Activated CD8-positive, alpha-beta T cell treated with anti-CD3 and anti-CD28 coated beads for 36 hours (primary cell): ENCODE results near the gene PLA1A. TPM values are rescaled to one million over a fixed set of nuclear protein-coding genes. Genes with fewer than 3 reads are reported as not detected.

Experiments used
- ATAC-seq: fragments of 200-7000 bp; cut with Tn5 transposase; one replicate; pipeline ENCODE4 v1.10.0; 2021; ENCODE audit warnings: mild to moderate bottlenecking, moderate library complexity
- CTCF ChIA-PET: fragments of 350-600 bp; sonication (Branson Sonifier 250); formaldehyde crosslinking; loops from one replicate; lab custom pipeline; 2021; ENCODE audit warnings: antibody characterized with exemption; lab: Charles Lee
- POLR2A ChIA-PET: fragments of 350-600 bp; sonication (Branson Sonifier 250); formaldehyde crosslinking; loops from one replicate; lab custom pipeline; 2021; ENCODE audit warnings: antibody characterized with exemption; lab: Charles Lee
- DNase-seq: peaks from one replicate; pipeline ENCODE4 v3.0.0-alpha.2; 2020
- H3K27ac Mint-ChIP-seq: one replicate; pipeline ENCODE4 v1.8.0; 2021; ENCODE audit warnings: mild to moderate bottlenecking, mixed read lengths
- H3K27me3 Mint-ChIP-seq: one replicate; pipeline ENCODE4 v1.8.0; 2021; ENCODE audit warnings: mixed read lengths
- H3K36me3 Mint-ChIP-seq: one replicate; pipeline ENCODE4 v1.8.0; 2021; ENCODE audit warnings: low read depth, mixed read lengths
- H3K4me1 Mint-ChIP-seq: one replicate; pipeline ENCODE4 v1.8.0; 2021; ENCODE audit warnings: low read depth, mixed read lengths
- H3K4me3 Mint-ChIP-seq: one replicate; pipeline ENCODE4 v1.8.0; 2021; ENCODE audit warnings: mild to moderate bottlenecking, moderate library complexity, mixed read lengths
- H3K9me3 Mint-ChIP-seq: one replicate; pipeline ENCODE4 v1.8.0; 2021; ENCODE audit warnings: mixed read lengths
- intact Hi-C: fragments of 100-400 bp; cut with micrococcal nuclease; formaldehyde crosslinking; loops from one replicate; pipeline ENCODE4 v1.10.0; 2022
- total RNA-seq, 2 experiments: library from RNA; stranded (reverse); gene quantifications; one replicate each; pipeline ENCODE4 v1.2.3, GENCODE V29; 2021
- TF ChIP-seq, protein P1 (sequence below): fragments of 200-600 bp; IDR thresholded peaks from one replicate; pipeline ENCODE4 v1.8.0; 2022; ENCODE audit warnings: antibody characterized with exemption, mild to moderate bottlenecking

Gene PLA1A
- total RNA-seq, 2 experiments from 2014 or later = not detected

DNA sequence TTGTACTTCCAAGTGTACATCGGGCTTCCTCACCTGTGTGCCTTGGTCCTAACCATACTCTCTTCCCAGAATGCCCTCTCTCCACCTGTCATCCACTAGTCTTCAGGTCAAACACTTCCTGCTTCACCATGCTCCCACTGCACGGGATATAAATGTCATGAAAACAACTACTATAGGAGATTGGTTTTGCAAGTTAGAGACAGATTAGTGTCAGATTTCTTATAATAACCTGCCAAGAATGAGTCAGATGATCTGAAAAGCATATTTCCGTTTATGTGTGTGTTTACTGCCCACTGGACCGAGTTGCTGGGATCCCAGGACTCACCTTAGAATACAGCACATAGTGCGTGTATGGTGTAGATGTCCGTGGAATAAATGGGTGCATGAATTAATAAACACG, 21.4 kb downstream of the PLA1A start:
- Mint-ChIP-seq H3K4me1 (no peaks in the 10 kb centered on the region), H3K36me3 (no peaks in the 10 kb centered on the region), H3K27me3 (peaks cover 4% of the 10 kb centered on the region), H3K9me3 (no peaks in the 10 kb centered on the region), H3K4me3 (no peak overlapping the region), H3K27ac (no peak overlapping the region)
- ChIA-PET CTCF (no interaction called here), POLR2A (no interaction called here)
- no peak for ATAC-seq
- no peak for DNase-seq
- intact Hi-C loops = no loop called here
- TF ChIP-seq, protein P1, sequence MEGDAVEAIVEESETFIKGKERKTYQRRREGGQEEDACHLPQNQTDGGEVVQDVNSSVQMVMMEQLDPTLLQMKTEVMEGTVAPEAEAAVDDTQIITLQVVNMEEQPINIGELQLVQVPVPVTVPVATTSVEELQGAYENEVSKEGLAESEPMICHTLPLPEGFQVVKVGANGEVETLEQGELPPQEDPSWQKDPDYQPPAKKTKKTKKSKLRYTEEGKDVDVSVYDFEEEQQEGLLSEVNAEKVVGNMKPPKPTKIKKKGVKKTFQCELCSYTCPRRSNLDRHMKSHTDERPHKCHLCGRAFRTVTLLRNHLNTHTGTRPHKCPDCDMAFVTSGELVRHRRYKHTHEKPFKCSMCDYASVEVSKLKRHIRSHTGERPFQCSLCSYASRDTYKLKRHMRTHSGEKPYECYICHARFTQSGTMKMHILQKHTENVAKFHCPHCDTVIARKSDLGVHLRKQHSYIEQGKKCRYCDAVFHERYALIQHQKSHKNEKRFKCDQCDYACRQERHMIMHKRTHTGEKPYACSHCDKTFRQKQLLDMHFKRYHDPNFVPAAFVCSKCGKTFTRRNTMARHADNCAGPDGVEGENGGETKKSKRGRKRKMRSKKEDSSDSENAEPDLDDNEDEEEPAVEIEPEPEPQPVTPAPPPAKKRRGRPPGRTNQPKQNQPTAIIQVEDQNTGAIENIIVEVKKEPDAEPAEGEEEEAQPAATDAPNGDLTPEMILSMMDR = no peak

DNA sequence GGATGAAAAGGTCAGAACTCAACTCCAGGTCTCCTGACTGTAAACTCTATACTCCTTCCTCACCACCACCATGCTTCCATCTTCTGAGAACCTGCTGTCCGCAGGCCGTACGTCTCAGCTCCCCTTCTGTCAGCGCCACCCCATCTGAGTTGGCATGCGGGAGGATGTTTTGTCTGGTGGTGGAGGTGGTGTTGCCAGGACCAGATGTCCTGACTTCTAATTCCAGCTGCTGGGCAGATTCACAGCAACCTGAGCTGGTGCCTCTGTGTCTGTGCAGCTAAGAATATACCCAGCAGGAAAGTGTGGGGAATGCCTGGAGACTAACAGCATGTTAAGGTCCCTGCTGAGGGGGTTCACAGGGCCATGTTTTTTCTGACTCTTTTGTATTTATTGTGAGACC, 23.2 kb downstream of the PLA1A start:
- POLR2A ChIA-PET = interaction anchor here (0.6 kb wide), 1 partner anchor 302 kb away, joined by 5 read pairs; no protein-coding TSS in a partner anchor
- CTCF ChIA-PET = interaction anchor here (1.3 kb wide), 1 partner anchor 69 kb away, joined by 3 read pairs; no protein-coding TSS in a partner anchor
- intact Hi-C loops = no loop called here
- ATAC-seq (no peak), DNase-seq (no peak)
- peaks cover 6% of the 10 kb centered on the region for H3K27me3 Mint-ChIP-seq
- H3K4me1 Mint-ChIP-seq = no peaks in the 10 kb centered on the region
- no peak overlapping the region for H3K4me3 Mint-ChIP-seq
- no peak overlapping the region for H3K27ac Mint-ChIP-seq
- no peaks in the 10 kb centered on the region for H3K9me3 Mint-ChIP-seq
- TF ChIP-seq, protein P1 = no peak
- no peaks in the 10 kb centered on the region for H3K36me3 Mint-ChIP-seq

DNA sequence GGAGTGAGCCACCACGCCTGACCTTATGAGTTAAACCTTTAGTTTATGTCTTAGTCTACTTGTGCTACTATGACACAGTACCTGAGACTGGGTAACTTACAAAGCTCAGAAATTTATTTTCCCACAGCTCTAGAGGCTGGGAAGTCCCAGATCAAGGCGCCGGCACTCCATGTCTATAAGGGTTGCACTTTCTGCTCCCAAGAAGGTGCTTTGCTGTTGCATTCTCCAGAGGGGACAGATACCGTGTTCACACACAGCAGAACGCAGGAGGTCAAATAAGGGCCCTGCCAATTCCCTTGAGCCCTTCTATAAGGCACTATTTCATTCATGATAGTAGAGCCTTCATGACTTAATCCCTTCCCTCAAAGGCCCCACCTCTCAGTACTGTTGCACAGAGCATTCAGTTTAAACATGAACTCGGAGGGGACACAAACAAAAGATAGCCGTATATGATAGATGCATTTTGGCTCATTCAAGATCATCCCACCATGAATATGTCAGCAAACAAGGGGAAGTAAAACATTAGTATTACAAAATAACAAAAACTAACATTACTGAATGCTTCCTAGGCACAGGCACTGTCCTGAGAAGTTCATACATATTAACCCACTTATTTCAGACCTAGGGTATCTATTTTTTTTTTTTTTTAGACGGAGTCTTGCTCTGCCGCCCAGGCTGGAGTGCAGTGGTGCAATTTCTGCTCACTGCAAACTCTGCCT, 26.5 kb downstream of the PLA1A start:
- no peak overlapping the region for H3K27ac Mint-ChIP-seq
- no peak overlapping the region for H3K4me3 Mint-ChIP-seq
- CTCF ChIA-PET = no interaction called here
- ATAC-seq (no peak), DNase-seq (no peak)
- H3K4me1 Mint-ChIP-seq = peaks cover 25% of the 10 kb centered on the region
- TF ChIP-seq, protein P1 = no peak
- H3K27me3 Mint-ChIP-seq = peaks cover 13% of the 10 kb centered on the region
- intact Hi-C loops = no loop called here
- POLR2A ChIA-PET = no interaction called here
- H3K9me3 Mint-ChIP-seq = no peaks in the 10 kb centered on the region
- H3K36me3 Mint-ChIP-seq = no peaks in the 10 kb centered on the region

DNA sequence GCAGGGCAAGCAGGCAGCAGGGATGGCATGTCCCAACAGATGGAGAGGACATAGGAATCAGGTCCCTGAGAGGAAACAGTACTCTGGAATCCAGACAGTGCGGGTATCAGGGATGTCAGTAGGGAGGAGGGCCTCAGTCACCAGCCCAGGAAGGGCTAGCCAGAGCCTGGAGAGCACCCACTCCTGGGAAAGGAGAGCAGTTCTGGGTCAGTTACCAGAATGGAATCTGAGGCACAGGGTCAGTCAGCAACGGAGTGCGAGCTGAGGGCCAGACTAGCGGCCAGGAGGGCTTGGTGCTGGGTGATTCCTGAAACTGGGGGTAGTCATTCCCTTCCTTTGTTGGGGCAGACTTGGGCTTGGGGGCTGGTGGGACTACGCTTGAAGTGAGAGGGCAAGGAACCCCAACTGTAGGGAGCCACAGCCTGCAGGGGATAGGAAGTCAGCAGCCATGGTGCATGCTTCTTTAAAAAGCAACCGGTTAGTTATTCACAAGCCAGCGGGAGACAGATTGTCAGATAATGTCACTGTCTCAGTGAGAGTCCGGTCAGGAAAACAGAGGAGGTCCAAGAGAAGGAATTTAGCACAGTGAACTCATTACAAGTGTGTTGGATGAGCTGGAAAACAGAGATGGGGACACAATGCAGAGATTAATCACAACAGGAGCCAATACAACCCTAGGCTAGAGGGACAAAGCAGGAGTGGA, 27.9 kb downstream of the PLA1A start:
- intact Hi-C loops = no loop called here
- no peak overlapping the region for H3K27ac Mint-ChIP-seq

More for the DNA sequence above, 27.9 kb downstream of the PLA1A start:
- no peak overlapping the region for H3K4me3 Mint-ChIP-seq
- no peaks in the 10 kb centered on the region for H3K9me3 Mint-ChIP-seq
- ChIA-PET CTCF (no interaction called here), POLR2A (no interaction called here)
- TF ChIP-seq, protein P1 = no peak
- H3K4me1 Mint-ChIP-seq = peaks cover 25% of the 10 kb centered on the region
- no peaks in the 10 kb centered on the region for H3K36me3 Mint-ChIP-seq
- no peak for DNase-seq
- H3K27me3 Mint-ChIP-seq = peaks cover 14% of the 10 kb centered on the region
- no peak for ATAC-seq
